H4 (cell line): Measurements from ENCODE around the gene THAP4. TPM values are rescaled to one million over a fixed set of nuclear protein-coding genes. Genes with fewer than 3 reads are reported as not detected.
A peak's percentile ranks its signal among the peaks of the same experiment; 100 is the strongest.

ENCODE experiments used
- DNase-seq: peaks from one replicate; pipeline ENCODE4 v3.0.0-alpha.2; 2015; ENCODE audit warnings: low spot score
- total RNA-seq: library from RNA; depleted of rRNA; stranded (reverse); fragments of >200 nt; shearing (Covaris generic); gene quantifications from 2 replicates; pipeline ENCODE4 v1.2.3, GENCODE V29; 2014

The THAP4 gene
- total RNA-seq, 1 experiment from 2014 or later = 30.1 TPM

DNA sequence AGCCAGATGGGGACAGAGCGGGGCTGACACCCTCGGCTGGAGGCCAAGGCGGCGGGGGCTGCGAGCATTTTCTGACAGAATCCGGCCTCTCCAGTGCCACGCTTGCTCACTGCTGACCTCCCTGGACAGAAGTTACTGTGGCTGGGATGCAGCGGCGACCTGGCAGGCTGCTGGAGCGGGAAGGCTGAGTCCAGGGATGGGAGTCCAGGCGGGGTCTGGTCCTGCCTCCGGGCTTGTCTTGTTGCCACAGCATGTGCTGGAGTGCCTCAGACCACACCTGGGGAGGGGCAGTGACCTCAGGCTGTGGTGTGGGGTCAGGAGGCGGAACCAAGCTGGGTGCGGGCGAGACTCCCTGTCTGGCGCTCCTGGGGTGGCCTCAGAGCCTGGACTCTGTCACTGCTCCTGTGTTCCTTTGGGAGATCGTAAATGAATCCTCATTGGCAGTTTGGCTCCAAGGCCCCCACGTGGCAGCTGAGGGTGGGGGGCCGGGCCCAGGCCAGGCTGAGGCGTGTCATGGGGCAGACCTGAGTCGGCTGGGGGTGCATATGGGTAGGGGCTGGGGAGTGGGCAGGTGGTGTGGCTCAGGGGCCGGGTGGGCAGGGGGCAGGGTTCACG lies 72.9 kb downstream of the THAP4 start:
- DNase-seq = no peak

DNA sequence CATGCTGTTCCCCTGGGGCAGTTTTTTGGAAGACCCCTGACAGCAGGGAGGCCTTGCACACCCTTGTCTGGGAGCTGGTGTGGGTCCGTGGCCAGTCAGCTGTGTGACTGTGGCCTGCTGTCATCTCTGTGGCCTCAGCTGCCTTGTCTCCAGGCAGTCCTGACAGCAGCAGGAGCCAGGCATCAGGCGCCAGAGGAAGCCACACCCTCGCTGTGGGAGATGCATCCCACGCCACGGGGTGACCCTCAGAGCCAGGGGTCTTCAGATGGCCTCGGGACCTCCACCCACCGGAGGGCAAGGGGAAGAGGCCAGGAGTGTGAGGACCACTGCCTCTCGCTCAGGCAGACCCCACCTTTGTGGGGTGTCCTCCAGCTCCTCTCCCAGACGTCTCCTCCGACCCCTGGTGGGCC lies 73.4 kb downstream of the THAP4 start:
- no peak for DNase-seq

DNA sequence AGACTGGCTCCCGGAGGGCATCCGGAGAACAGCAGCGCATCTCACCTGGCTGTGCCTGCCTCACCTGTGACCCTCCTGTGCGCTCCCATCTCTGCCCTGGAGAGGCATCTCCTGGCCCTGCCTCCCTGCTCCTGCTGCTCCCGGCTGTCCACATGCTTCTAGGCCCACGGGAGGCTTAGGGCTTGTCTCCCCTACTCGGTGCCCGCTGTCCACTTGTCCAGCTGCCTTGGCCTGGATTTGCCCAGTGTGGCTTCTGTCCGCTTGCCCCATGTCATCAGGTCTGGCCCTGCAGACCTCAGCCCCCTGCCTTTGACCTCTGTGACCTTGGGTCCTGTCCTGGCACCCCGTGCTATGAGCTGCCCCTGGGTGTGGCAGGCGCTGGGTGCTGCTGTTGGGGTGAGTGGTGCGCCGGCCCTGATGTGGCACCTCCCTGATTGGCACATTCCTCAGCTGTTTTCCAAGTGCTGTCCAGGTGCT lies 73.9 kb downstream of the THAP4 start:
- no peak for DNase-seq

DNA sequence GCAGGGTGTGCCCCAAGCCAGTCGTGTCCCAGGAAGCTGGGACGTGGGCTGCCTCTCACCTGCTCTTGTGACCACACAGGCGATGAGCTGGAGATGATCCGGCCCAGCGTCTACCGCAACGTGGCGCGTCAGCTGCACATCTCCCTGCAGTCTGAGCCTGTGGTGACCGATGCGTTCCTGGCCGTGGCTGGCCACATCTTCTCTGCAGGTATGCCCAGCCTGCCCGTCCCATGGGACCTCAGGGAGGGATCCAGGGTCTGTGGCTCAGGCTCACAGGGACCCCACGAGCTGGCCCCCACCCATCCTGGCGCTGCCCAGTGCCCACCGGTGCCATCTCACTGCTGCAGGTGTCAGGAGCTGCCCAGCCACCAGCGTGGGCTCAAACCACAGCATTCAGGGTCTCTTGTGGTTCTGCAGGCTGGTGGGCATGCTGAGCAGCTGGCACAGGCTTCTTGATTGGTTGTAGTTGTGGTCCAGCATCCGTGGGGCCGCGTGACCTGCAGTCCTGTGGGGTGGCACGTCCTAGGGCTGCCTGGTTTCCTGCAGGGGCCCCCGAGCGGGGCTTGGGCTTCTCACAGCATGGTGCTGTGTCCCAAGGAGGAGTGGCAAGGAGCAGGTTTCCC lies 74.6 kb downstream of the THAP4 start:
- no peak for DNase-seq

DNA sequence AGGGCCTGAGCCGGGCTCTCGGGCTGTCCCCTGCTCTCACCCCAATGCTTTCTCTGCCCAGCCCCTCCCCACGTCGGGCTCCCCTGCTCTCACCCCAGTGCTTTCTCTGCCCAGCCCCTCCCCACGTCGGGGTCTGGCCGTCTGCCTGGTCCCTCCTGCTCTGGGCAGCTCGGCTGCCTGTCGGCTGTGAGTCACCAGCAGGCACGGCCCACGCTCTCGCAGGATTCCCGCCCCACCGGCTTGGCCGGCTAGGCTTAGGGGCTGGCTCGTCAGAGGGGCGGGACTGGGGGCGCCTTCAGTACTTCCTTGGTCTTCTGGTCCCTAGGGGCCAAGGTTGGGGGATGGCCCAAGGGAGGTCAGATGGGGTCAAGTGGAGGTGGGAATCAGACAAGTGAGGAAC lies 75.1 kb downstream of the THAP4 start:
- DNase-seq = peak; percentile 29

DNA sequence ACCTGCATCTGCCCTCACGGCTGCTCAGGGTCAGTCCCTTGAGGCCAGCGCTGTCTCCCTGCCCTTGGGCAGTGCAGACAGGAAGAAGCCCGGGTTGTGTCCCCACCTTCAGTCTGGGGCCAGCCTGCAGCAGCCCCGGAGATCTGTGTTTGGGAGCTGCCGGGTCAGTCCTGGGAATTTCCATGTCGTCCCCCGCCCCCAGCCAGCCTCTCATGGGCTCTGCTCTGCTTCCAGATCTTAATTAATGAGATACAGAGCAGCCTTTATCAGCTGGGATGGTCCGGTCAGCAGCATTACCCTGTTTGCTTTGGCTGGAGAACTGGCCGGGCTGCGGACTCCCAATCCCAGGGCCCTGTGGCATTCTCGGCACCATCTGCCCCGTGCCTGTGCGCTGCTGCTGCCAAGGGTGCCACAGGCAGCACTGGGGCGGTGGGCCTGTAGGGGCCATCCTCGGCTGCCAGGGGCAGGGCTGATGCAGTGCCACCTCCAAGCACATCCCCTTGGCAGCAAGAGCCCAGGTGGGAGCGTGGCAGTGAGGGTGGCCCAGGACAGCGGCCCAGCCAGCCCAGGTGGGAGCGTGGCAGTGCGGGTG lies 76.0 kb downstream of the THAP4 start:
- no peak for DNase-seq

DNA sequence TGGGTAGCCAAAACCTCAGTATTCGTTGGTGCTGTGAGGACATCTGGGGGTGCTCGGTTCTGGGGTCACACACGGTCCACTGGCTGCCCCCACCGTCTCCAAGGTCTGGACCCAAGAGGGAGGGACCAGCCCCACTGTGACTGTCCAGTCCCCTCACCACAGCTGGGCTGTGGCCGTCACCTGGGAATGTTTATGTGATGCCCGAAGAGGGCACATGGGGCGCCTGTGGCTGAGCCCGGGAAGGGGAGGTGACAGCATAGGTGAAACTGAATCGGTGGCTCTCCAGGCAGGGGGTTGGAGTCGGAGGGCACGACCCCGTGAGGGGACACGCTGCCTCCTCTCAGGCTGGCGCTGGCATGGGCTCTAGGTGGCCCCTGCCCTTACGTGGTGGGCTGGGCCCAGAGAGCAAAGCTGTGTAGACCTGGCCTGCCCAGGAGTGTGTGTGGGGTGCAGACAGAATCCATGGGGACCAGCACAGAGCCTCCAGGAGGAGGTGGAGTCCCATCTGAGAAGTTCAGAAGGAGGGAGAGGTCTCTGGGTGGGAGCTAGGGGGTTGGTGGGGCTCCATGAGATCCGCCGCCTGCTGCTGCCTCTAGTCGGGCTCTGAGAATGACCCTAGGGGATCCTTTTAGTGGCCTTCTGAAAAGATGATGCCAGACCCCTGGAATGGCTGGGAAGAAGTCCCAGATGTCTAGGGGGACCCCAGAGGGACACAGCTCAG lies 76.6 kb downstream of the THAP4 start:
- DNase-seq = no peak

DNA sequence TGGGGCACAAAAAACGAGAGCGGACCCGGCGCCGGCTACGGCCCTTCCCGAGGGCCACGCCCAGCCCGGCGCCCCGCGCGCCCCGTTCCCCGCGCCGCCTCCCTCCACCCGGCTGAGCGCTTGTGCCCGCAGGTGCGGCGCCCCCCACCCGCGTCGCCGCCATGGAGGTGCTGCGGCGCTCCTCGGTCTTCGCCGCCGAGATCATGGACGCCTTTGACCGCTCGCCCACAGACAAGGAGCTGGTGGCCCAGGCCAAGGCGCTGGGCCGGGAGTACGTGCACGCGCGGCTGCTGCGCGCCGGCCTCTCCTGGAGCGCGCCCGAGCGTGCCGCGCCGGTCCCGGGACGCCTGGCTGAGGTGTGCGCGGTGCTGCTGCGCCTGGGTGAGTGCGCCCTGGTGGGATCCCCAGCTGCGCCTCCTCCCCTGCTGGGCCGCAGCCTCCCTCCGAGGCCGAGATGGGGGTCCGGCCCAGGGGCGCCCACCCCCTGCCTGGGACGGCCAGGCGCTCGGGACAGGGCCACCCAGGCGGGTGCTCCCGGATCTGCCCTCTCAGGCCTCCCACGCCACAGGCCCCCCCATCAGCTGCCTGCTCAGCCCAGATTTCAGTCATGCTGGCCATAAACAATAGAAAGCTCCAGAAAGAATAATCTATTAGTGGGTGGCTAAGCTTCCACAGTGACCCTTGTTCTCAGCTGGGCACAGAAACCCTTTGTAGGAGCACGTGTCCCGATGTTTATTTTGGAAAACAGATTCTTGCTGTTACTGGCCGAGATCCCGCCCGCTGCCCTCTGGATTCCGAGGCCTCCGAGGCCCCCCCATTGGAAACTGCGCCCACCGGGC lies 77.4 kb downstream of the THAP4 start:
- no peak for DNase-seq

DNA sequence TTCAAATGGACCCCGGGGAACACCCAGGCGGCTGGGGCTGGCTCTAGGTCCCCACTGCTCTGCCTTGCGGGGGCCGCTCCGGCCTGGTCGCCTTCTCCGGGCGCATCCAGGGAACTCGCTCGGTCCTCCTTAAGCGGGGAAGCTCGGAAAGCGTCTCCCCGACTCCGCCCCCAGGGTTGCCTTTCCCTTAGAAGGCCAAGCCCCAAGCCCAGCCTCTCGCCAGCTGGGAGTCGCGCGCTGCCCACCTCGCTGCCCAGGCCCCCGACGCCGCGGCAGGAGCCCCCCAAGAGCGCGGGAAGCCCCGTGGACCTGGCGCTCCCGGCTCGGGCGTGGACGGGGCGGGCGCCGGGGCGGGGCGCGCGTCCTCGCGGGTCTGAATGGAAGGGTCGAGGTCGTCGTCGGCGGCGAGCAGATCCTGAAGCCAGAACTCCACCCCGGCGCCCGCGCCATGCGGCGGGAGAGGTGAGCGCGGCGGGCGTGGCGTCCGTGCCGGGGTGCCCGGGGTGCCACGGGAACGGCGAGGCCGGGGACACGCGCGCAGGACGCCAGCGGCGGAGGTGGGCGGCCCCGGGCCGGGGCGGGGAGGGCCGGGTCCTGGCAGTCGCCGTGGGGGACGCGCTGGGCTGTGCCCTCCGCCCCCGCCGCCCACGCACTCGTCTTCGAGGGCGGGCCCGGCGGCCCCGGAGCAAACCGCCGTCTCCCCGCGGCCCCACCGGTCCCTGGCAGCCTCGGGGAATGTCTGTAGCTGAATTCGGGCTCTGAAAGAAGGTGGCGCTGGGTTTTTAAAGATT lies 78.2 kb downstream of the THAP4 start, which contains the start of gene BOK:
Gene BOK, plus strand, starts transcription at position 214 of the 791 bp plus-strand sequence. CDS start 739 bp downstream, outside the sequence.
- no peak for DNase-seq

DNA sequence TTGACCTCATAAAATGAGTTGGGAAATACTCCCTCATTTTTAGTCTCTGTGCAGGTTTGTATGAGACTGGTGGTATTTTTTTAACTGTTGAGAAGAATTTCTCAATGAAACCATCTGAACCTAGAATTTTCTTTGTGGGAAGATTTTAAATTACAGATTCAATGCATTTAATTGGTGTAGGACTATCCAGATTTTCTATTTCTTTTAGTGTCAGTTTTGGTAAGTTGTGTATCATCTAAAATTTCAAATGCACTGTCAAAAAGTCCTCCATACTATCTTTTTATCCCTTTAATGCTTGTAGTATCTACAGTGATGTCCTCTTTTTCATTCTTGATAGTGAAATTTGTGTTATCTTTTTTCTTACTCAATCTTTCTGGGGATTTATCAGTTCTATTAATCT lies 80.2 kb downstream of the THAP4 start:
- DNase-seq = no peak

DNA sequence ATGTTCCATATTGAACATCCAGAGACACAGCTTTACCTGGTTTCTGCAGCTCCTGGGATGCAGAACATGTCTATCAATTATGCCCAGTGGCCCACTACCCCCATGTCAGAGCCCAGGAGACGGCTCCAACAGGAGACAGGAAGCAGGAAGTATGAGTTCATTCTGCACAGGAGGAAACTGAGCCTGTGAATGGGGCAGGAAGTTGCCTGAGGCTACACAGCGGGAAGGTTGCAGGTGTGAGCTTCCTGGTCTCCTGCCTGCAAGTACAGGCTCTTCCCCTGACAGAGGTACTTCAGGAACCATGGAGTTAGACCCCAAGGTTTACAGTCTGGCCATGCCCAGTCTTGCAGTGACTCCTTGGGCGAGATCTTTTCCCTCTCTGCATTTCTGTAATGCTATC lies 81.2 kb downstream of the THAP4 start:
- no peak for DNase-seq

DNA sequence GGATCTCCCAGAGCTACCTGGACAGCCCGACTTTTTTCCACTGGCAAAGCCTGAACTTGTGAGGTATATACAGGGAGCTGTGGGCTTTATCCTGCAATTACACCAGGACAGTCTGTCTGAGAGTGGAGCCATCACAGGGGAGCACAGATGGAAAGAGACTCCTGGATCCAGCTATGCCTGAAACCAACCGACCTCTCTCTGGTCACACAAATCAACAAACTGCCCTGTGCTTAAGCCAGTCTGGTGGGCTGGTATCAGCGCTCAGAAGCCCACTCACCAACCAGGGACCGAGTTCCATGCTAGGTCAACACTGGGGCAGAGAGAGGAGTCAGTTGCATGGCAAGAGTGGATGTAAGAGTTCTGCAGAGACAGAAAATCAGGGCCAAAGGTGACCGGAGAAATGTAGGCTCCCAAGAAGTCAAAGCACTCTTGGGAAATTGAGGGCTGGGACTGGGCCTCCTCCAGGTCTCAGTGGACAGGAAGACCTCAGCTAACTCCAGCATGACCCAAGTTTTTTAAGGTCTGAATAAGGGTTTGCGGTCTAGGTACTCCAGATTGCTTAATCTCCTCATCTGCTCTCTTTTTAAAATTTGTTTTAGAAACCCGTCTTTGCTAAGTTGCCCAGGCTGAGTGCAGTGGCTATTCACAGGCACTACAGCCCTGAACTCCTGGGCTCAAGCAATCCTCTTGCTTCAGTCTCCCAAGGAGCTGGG lies 82.2 kb downstream of the THAP4 start:
- DNase-seq = no peak

DNA sequence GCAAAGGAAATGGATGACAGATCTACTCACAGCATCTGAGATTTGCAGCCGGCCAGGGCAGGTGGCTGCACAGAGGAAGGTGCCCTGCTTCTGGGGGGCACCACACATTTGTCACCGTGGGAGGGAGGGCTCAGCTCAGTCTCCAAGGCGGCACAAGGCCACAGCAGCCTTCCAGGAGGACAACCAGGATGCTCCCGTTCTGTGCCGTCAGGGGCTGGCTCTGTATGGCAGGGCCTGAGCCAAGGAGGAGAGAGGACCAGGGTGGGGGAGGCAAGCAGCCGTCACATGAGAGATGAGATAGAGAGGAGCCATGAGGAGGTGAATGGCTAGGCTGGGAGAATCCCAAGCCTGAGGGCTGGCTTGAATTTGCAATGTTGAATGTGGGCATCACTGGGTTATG lies 83.0 kb downstream of the THAP4 start:
- DNase-seq = no peak

DNA sequence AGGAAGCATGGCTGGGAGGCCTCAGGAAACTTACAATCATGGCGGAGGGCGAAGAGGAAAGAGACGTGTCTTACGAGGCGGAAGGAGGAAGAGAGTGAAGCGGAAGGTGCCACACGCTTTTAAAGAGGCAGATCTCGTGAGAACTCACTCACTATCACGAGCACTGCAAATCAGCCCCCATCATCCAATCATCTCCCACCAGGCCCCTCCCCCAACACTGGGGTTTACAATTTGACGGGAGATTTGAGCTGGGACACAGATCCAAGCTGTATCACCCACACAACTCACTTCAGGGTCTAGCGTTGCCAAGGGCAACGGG lies 83.5 kb downstream of the THAP4 start:
- DNase-seq = no peak

DNA sequence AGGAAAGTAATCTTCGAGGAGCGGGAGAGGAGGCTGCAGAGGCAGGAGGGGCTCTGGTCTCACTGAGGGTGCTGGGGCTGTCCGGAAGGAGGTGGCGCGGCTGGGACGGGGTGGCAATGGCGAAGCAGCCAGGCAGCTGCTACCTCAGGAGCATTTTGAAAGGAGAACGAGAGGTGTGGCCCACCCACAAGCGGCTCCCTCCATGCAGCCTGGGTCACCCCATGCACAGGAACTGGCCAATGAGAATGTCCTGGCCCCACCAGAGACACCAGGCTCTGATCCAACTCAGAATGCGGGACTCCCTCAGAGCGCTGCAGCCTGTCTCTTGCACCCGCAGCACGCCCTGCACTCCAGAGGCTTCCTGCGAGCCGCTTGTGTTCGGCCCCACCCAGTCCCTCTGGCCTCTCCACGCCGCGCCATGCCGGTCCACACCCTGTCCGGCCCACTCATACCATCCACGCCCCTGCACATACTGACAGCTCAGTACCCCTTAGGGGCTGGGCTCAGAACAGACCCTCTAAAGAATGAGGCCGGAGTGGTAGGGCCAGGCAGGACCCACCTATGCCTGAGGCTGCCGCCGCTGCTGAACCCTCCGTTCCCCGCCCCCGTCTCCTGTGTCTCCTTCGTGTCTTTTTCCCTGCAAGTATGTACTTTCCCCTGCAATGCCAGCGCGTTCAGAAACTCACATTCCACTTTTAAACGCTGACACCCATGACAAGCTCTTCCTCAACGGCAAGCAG lies 84.8 kb downstream of the THAP4 start:
- DNase-seq = no peak

DNA sequence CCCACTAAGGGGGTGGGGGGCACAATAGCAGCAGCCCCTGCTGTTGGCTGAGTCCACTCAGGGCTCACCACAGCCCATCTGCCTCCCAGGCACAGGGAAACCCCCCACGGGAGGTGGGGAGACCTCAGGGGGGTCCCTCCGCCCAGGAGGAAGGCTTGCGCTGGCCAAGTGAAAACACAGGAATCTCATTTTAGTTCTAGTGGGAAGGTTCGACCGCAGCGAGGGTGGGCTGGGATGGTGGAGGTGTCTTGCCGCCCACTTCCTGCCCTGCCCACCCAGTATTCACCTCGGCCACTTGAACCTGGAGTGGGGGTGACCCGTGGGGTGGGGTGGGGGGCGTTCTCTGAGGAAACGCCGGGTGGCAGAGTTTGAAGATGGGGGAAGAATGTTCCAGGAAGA lies 85.4 kb downstream of the THAP4 start:
- DNase-seq = no peak

DNA sequence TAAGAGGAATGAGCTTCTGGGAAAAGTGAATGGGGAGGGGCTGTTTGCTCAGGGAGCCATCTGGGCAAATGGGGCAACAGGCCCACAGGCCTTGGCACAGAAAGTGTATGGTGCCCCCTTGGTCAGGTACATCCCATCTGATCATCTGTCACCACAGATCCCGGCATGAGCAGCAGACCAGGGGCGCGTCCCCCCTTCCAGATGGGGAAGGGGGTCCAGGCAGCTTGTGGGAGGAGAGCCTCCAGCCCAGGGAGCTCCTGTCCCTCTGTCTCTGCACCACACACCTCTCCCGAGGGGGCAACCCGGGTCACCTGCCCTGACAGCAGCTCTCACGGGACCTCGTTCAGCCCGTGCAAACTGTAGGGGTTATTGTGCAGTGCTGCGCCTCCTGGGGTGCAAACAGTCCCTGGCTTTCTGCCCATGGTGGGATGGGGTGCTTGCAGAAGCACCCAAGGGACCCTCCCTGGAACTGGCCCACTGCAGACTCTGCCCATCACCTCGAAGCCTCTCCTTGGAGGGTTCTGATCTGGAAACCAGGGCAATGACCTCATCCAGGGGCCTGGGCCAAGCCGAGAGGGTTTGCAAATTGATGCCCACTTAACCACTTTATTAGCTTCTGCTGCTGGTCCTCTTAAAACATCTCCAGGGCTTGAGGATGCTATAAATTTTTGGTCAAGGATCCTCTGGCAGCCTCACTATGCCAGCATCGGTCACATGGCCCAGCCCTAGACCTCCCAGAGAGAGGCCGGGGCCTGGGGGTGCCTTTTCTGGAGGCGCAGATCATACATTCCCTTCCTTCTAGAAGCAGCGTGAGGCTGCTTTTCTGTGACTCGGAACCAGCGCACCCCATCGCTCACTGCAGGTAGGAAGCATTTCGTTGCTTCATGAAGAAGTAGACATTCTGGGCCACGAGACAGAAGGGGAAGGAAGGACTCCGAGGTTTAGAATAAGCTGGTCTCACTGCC lies 86.1 kb downstream of the THAP4 start:
- DNase-seq = no peak

DNA sequence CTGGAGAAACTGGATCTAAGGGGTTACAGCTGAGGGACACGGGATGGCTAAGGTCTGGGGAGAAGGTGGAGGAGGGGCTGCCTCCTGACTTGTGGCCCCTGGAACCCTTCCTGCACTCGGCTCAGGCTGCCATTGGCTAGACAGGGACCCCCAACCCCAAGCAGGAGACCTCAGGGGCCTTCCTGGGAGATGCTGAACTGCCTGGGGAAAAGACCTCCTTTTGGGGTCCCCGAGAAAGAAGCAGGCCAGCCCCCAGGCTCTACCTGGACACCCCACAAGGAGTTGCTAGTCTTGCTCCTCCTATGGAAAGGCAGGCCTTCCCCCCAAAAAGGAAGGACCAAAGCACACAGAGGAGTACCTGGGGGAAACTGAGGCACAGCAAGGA lies 88.5 kb downstream of the THAP4 start:
- no peak for DNase-seq
